22Rv1 (cell line): ENCODE data around the gene CFDP1.
A peak's percentile ranks its signal among the peaks of the same experiment; 100 is the strongest.
"Not testable (repeated sequence)": the region's sequence is repeated elsewhere in the genome, so short reads cannot be mapped to it uniquely, and the experiment has no call there.

Source experiments
- H3K27ac ChIP-seq: fragments of 450-650 bp; 2 replicates; pipeline ENCODE4 v1.5.1; 2017
- CTCF ChIP-seq: fragments of 450-650 bp; IDR thresholded peaks from 2 replicates; pipeline ENCODE4 v1.5.1; 2017; ENCODE audit warnings: mild to moderate bottlenecking
- ZFX ChIP-seq: fragments of 450-650 bp; IDR thresholded peaks from 2 replicates; pipeline ENCODE4 v1.6.1; 2017; ENCODE audit warnings: antibody characterized with exemption, borderline replicate concordance

CFDP1 gene

DNA sequence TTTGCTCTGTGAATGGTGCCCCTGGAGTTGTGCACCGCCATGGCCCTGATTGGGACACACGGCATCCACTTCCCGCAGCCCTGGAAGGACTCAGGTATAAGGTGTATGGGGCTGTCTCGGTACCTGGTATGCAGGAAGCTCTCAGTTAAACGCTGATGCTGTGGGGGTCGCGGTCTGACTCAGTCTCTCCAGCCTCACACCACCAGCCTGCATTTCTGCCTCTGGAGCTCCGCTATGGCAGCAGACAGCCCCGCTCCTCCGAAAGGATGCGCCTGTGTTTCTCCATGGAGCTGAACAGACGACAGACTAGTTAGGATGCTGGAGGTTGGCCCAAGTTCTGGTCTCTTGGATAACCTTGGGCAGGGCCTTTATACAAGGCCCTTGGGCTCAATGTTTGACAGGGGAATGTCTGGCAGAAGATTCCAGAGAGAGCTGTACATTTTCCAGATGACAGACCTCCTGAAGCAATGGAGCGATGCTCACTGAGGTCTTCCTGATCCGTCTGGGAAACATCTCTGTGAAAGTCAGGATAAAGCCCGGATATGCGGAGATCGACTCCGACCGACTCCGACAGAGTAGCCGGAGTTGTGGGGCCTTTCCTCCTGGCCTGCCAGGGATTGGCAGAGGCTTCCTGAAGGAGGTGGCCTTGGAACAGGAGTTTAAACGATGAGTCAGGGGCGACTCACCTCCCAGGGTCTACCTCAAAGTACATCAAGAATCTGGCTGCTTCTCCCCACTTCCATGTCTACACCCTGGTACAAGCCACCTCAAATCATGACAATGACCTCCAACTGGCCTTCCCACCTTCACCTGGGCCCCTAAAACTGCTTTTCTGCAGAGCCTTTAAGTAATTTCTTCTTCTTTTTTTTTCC is 160.0 kb downstream of the CFDP1 start:
- H3K27ac ChIP-seq, result no peak overlapping the region
- TF ChIP-seq ZFX (no peak), CTCF (no peak)

DNA sequence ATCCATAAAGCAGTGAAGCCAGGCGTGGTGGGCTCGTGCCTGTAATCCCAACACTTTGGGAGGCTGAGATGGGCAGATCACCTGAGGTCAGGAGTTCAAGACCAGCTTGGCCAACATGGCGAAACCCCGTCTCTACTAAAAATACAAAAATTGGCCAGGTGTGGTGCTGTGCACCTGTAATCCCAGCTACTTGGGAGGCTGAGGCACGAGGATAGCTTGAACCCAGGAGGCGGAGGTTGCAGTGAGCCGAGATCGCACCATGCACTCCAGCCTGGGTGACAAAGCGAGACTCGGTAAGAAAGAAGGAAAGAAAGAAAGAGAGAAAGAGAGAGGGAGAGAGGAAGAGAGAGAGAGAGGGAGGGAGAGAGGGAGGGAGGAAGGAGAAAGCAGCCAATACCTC is 160.7 kb downstream of the CFDP1 start:
- not testable (repeated sequence) for H3K27ac ChIP-seq

- TF ChIP-seq CTCF (no peak), ZFX (no peak)
- H3K27ac ChIP-seq, result no peak overlapping the region
Measured at GRCh38 chr16:75272097-75272551, 161.2 kb downstream of the CFDP1 start.

- H3K27ac ChIP-seq, result no peak overlapping the region
- TF ChIP-seq ZFX (no peak), CTCF (no peak)
Measured at GRCh38 chr16:75271441-75272096, 161.7 kb downstream of the CFDP1 start.

DNA sequence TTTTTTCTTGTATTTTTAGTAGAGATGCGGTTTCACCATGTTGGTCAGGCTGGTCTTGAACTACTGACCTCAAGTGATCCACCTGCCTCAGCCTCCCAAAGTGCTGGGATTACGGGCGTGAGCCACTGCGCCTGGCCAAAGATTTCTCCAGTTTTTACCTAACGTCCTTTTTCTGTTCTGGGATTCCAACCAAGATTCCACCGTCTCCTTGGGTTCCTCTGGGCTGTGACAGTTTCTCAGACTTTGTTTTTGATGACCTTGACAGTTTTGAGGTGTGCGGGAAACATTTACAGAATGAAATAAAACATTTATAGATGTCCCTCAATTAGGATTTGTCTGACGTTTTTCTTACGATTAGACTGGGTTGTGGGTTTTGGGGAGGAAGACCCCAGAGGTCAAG is 163.9 kb downstream of the CFDP1 start:
- not testable (repeated sequence) for H3K27ac ChIP-seq

- TF ChIP-seq CTCF (no peak), ZFX (no peak)
- H3K27ac ChIP-seq, result peak overlapping the region; percentile 54
Measured at GRCh38 chr16:75267631-75268264, 165.6 kb downstream of the CFDP1 start.

- TF ChIP-seq ZFX (no peak), CTCF (no peak)
- H3K27ac ChIP-seq, result peak overlapping the region; percentile 70
Measured at GRCh38 chr16:75266738-75267630, 166.3 kb downstream of the CFDP1 start.
